SW 1271 (cell line): ENCODE results near the gene MRPL14.
A peak's percentile ranks its signal among the peaks of the same experiment; 100 is the strongest.
"Not testable (repeated sequence)": the region's sequence is repeated elsewhere in the genome, so short reads cannot be mapped to it uniquely, and the experiment has no call there.

Experiments used
- DNase-seq, 2 experiments: peaks; one replicate each; lab custom pipeline; 2025; lab: John Stamatoyannopoulos, UW

The MRPL14 gene

GRCh38 chr6:44149369-44150012 is 22.2 kb upstream of the MRPL14 start:
- DNase-seq, result no peak

GRCh38 chr6:44148306-44148705 is 21.1 kb upstream of the MRPL14 start:
- no peak for DNase-seq

GRCh38 chr6:44147256-44147655 is 20.0 kb upstream of the MRPL14 start:
- no peak for DNase-seq

- DNase-seq, result no peak
Measured at GRCh38 chr6:44146685-44147084, 19.4 kb upstream of the MRPL14 start.

GRCh38 chr6:44145839-44146238 is 18.6 kb upstream of the MRPL14 start:
- no peak for DNase-seq

GRCh38 chr6:44144536-44144935 is 17.3 kb upstream of the MRPL14 start:
- DNase-seq, result not testable (repeated sequence)

- DNase-seq, result no peak
Measured at GRCh38 chr6:44143731-44144130, 16.5 kb upstream of the MRPL14 start.

GRCh38 chr6:44142835-44143234 is 15.6 kb upstream of the MRPL14 start:
- DNase-seq, result no peak

GRCh38 chr6:44139351-44139743 is 12.1 kb upstream of the MRPL14 start:
- no peak for DNase-seq

GRCh38 chr6:44138717-44139350 is 11.6 kb upstream of the MRPL14 start:
- no peak for DNase-seq

GRCh38 chr6:44135875-44136274 is 8.6 kb upstream of the MRPL14 start:
- DNase-seq, result no peak

- no peak for DNase-seq
Measured at GRCh38 chr6:44135173-44135758, 8.0 kb upstream of the MRPL14 start.

GRCh38 chr6:44133981-44134711 is 6.9 kb upstream of the MRPL14 start:
- DNase-seq, result no peak

- DNase-seq, result peak in 1 of 2 experiments; percentile 35
Measured at GRCh38 chr6:44133003-44133931, 6.0 kb upstream of the MRPL14 start.

GRCh38 chr6:44132476-44132875 is 5.2 kb upstream of the MRPL14 start:
- no peak for DNase-seq

- no peak for DNase-seq
Measured at GRCh38 chr6:44131892-44132291, 4.6 kb upstream of the MRPL14 start.

- no peak for DNase-seq
Measured at GRCh38 chr6:44129841-44130322, 2.6 kb upstream of the MRPL14 start.

- no peak for DNase-seq
Measured at GRCh38 chr6:44128020-44128917, 1.0 kb upstream of the MRPL14 start.

- DNase-seq, result peak in 1 of 2 experiments; percentile 30
Measured at GRCh38 chr6:44126320-44127149, 717 bp downstream of the MRPL14 start.

GRCh38 chr6:44123544-44123943 is 3.7 kb downstream of the MRPL14 start:
- DNase-seq, result no peak
